ENCODE results near the gene C1RL. TPM values are rescaled to one million over a fixed set of nuclear protein-coding genes. Genes with fewer than 3 reads are reported as not detected.

Gene C1RL
- total RNA-seq, 1 experiment from 2014 or later = 72.9 TPM

GRCh38 chr12:7131502-7131866, 22.5 kb upstream of the C1RL start:
- Histone ChIP-seq H2AFZ (peak overlapping the region; percentile 73; the same call in 1 of the 2 replicates), H3K9me3 (ENCODE audit: insufficient read depth, low read depth) (no peaks in the 10 kb centered on the region), H3K4me2 (peak overlapping the region; percentile 98)

GRCh38 chr12:7130701-7131501, 21.9 kb upstream of the C1RL start:
- TF ChIP-seq CTCF (conservative IDR thresholded peaks at IDR 0.05) (no peak; the same call in 1 of the 2 replicates), EZH2 (IDR thresholded peaks at IDR 0.05; ENCODE audit: low read depth) (no peak)
- DNase-seq = peak; percentile 54 to 79
- Histone ChIP-seq H3K36me3 (ENCODE audit: low read depth) (peaks cover under 1% of the 10 kb centered on the region; the same call in 1 of the 2 replicates), H3K4me3 (peak overlapping the region; percentile 66), H3K9me2 (ENCODE audit: insufficient read depth) (no peaks in the 10 kb centered on the region), H3F3A (ENCODE audit: insufficient read depth, low read depth) (peaks cover 6% of the 10 kb centered on the region; the same call in 1 of the 2 replicates), H3K4me1 (replicated peaks; ENCODE audit: insufficient read depth) (peaks cover 19% of the 10 kb centered on the region), H3K79me2 (ENCODE audit: low read depth) (peaks cover 5% of the 10 kb centered on the region; the same call in 1 of the 2 replicates), H3K9me3 (ENCODE audit: insufficient read depth, low read depth) (no peaks in the 10 kb centered on the region), H3K27ac (no peak overlapping the region), H4K20me1 (ENCODE audit: insufficient read depth) (no peaks in the 10 kb centered on the region), H3K4me2 (peak overlapping the region; percentile 98), H2AFZ (peak overlapping the region; percentile 82), H3K27me3 (ENCODE audit: insufficient read depth, low read depth) (no peaks in the 10 kb centered on the region)
- TSS peak; percentile 20 for BruUV-seq (replicated peaks)
- ChIA-PET CTCF (interaction anchor here (0.5 to 0.7 kb wide), 2 partner anchors 206 to 304 kb away, joined by 3 to 4 read pairs; no protein-coding TSS in a partner anchor), POLR2A (ENCODE audit: unreplicated experiment) (interaction anchor here (0.6 to 1.1 kb wide), 4 partner anchors 14 to 642 kb away, joined by 3 to 8 read pairs (median 5); partner anchors contain the start of gene TPI1)
- intact Hi-C loops (cut with micrococcal nuclease; ENCODE audit: unreplicated experiment) = loop anchor here (1.0 kb wide), 1 partner anchor 258 kb away; the partner anchor contains the start of gene SPSB2

More at GRCh38 chr12:7131502-7131866, 22.5 kb upstream of the C1RL start:
- ChIA-PET POLR2A (ENCODE audit: unreplicated experiment) (interaction anchor here (0.6 kb wide), 1 partner anchor 23 kb away, joined by 8 read pairs; no protein-coding TSS in a partner anchor), CTCF (interaction anchor here (0.5 to 0.7 kb wide), 2 partner anchors 206 to 304 kb away, joined by 3 to 4 read pairs; no protein-coding TSS in a partner anchor)
- Histone ChIP-seq H3F3A (ENCODE audit: insufficient read depth, low read depth) (peaks cover 6% of the 10 kb centered on the region; the same call in 1 of the 2 replicates), H3K9me2 (ENCODE audit: insufficient read depth) (no peaks in the 10 kb centered on the region), H4K20me1 (ENCODE audit: insufficient read depth) (no peaks in the 10 kb centered on the region), H3K27me3 (ENCODE audit: insufficient read depth, low read depth) (no peaks in the 10 kb centered on the region), H3K36me3 (ENCODE audit: low read depth) (peaks cover 6% of the 10 kb centered on the region; the same call in 1 of the 2 replicates), H3K27ac (no peak overlapping the region), H3K4me3 (peak overlapping the region; percentile 66), H3K4me1 (replicated peaks; ENCODE audit: insufficient read depth) (peaks cover 19% of the 10 kb centered on the region), H3K79me2 (ENCODE audit: low read depth) (peaks cover 5% of the 10 kb centered on the region; the same call in 1 of the 2 replicates)
- TF ChIP-seq EZH2 (IDR thresholded peaks at IDR 0.05; ENCODE audit: low read depth) (no peak), CTCF (conservative IDR thresholded peaks at IDR 0.05) (no peak)
- intact Hi-C loops (cut with micrococcal nuclease; ENCODE audit: unreplicated experiment) = no loop called here
- BruUV-seq (replicated peaks) = no TSS peak
- peak in 1 of 2 experiments; percentile 37 for DNase-seq

Measured in PC-9 (cell line).